Neural progenitor cell (in vitro differentiated cells): ENCODE results near the gene MAPK13.

ENCODE experiments used
- CTCF ChIP-seq: fragments of 200-600 bp; sonication (generic); IDR thresholded peaks from 2 replicates; pipeline ENCODE4 v1.5.1; 2017; ENCODE audit warnings: antibody characterized with exemption, mild to moderate bottlenecking
- EZH2 ChIP-seq: fragments of 200-600 bp; sonication (generic); IDR thresholded peaks from 2 replicates; pipeline ENCODE4 v1.6.1; 2017; ENCODE audit warnings: antibody characterized with exemption, mild to moderate bottlenecking, moderate library complexity
- EZH2phosphoT487 ChIP-seq: fragments of 200-600 bp; sonication (generic); IDR thresholded peaks from 2 replicates; pipeline ENCODE4 v1.6.1; 2017; ENCODE audit warnings: antibody characterized with exemption

GRCh38 chr6:36120539-36120938 lies 9.8 kb upstream of the MAPK13 start:
- TF ChIP-seq CTCF (no peak), EZH2 (no peak), EZH2phosphoT487 (no peak)
